Loucy (cell line): ENCODE results near the gene ATXN7L3B.

Experiments used
- EZH2phosphoT487 ChIP-seq: fragments of 200-600 bp; IDR thresholded peaks from 2 replicates; pipeline ENCODE4 v1.6.1; 2018; ENCODE audit warnings: antibody characterized with exemption, mild to moderate bottlenecking, moderate library complexity, borderline replicate concordance
- TF ChIP-seq, protein P1 (sequence below): fragments of 200-600 bp; sonication (generic); conservative IDR thresholded peaks from 2 replicates; pipeline ENCODE4 v1.5.1; 2014; ENCODE audit warnings: mild to moderate bottlenecking, antibody characterized with exemption, low read length

DNA sequence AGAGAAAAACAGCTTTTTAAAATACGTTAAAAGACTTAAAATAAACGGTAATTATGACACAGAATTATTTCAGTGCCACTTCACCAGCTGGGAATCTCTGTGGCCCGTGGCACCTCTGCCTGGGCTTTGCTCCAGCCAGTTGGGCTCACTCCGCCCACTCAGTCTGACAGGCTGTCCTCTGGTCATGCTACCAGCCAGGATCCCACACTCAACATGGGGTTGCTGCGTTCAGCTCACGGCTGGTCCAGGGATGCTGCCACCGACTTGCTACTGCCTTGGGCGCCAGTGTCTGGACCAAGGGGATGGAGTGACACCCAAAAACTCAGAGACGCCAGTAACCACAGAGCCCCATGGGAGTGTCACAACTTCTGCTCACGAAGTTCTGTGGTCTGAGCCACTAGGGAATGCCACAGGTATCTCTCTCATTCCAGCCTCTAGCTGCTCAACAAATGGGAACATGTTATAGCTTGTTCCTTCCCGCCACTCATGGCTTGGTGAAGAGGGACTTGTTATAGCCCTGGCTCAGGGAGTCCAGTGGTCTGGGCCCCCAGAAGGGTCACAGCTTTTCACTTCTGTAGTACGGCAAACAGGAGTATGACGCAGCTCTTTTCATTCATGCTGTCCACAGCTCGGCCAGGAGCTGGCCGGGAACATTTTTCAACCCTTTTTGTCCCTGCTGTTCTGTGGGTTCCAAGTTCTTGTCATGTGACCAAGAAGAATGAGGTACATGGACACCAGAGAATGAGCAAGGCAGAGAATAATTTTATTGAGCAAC is 23.4 kb upstream of the ATXN7L3B start:
- TF ChIP-seq, protein P1, sequence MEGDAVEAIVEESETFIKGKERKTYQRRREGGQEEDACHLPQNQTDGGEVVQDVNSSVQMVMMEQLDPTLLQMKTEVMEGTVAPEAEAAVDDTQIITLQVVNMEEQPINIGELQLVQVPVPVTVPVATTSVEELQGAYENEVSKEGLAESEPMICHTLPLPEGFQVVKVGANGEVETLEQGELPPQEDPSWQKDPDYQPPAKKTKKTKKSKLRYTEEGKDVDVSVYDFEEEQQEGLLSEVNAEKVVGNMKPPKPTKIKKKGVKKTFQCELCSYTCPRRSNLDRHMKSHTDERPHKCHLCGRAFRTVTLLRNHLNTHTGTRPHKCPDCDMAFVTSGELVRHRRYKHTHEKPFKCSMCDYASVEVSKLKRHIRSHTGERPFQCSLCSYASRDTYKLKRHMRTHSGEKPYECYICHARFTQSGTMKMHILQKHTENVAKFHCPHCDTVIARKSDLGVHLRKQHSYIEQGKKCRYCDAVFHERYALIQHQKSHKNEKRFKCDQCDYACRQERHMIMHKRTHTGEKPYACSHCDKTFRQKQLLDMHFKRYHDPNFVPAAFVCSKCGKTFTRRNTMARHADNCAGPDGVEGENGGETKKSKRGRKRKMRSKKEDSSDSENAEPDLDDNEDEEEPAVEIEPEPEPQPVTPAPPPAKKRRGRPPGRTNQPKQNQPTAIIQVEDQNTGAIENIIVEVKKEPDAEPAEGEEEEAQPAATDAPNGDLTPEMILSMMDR: no peak
- TF ChIP-seq EZH2phosphoT487: no peak
